ENCODE results near the gene YARS1.

DNA sequence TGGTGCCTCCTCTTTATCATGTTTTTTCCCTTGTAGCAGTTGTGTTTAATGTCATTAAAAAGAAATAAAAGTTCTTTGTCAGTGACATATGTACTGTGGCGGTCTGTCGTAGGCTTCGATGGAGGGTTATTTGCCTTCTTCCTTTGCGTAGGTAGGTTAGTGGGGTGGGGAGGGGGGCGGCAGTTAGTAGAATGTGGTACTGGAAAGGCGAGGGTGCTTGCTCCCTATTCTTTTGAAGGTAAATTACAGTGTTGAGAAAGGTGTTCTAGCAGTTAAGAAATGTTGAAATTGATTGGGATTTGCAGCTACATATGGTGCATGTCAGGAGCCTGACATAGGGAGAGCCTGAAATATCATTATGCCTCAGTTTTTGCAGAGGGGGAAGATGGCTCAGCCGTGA is 41.6 kb upstream of the YARS1 start:
- TF ChIP-seq, protein P1, sequence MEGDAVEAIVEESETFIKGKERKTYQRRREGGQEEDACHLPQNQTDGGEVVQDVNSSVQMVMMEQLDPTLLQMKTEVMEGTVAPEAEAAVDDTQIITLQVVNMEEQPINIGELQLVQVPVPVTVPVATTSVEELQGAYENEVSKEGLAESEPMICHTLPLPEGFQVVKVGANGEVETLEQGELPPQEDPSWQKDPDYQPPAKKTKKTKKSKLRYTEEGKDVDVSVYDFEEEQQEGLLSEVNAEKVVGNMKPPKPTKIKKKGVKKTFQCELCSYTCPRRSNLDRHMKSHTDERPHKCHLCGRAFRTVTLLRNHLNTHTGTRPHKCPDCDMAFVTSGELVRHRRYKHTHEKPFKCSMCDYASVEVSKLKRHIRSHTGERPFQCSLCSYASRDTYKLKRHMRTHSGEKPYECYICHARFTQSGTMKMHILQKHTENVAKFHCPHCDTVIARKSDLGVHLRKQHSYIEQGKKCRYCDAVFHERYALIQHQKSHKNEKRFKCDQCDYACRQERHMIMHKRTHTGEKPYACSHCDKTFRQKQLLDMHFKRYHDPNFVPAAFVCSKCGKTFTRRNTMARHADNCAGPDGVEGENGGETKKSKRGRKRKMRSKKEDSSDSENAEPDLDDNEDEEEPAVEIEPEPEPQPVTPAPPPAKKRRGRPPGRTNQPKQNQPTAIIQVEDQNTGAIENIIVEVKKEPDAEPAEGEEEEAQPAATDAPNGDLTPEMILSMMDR (IDR thresholded peaks at IDR 0.05): no peak
- TF ChIP-seq POLR2A (IDR thresholded peaks at IDR 0.05) (no peak), POLR2AphosphoS5 (IDR thresholded peaks at IDR 0.05) (no peak), EP300 (IDR thresholded peaks at IDR 0.05) (no peak)
